IMR-90 (cell line): Measurements from ENCODE around the gene TTLL4. TPM values are rescaled to one million over a fixed set of nuclear protein-coding genes. Genes with fewer than 3 reads are reported as not detected.

ENCODE experiments used
- ATAC-seq: fragments of 200-7000 bp; cut with Tn5 transposase; 2 replicates; pipeline ENCODE4 v1.9.1; 2020; ENCODE audit warnings: low read depth, mild to moderate bottlenecking, moderate library complexity
- BruUV-seq: library from RNA; stranded (reverse); fragments of 400-500 nt; replicated peaks from 2 replicates; lab custom pipeline; 2021; lab: Mats Ljungman, UMichigan
- CTCF ChIA-PET: fragments of 300-600 bp; formaldehyde crosslinking; extraction: SDS; loops from one replicate; lab custom pipeline; 2021; ENCODE audit warnings: antibody characterized with exemption; lab: Yijun Ruan, JAX
- POLR2A ChIA-PET: fragments of 300-600 bp; sonication (Branson Sonifier 250); formaldehyde crosslinking; loops from one replicate; lab custom pipeline; 2022; ENCODE audit warnings: antibody characterized with exemption; ENCODE audit not compliant: unreplicated experiment; lab: Charles Lee
- DNase-seq: peaks from one replicate; pipeline ENCODE4 v3.0.0; 2013
- H2AFZ ChIP-seq: replicated peaks from 2 replicates; pipeline ENCODE3; 2013; ENCODE audit warnings: low read length, mild to moderate bottlenecking; ENCODE audit not compliant: poor library complexity
- H2AK5ac ChIP-seq: 2 replicates; pipeline ENCODE4 v1.6.1; 2013; ENCODE audit warnings: low read depth, low read length, inconsistent platforms
- H2AK9ac ChIP-seq: replicated peaks from 2 replicates; pipeline ENCODE3; 2013; ENCODE audit warnings: mild to moderate bottlenecking, low read depth, low read length, moderate library complexity; ENCODE audit not compliant: poor library complexity
- H2BK120ac ChIP-seq: 2 replicates; pipeline ENCODE4 v1.6.1; 2013; ENCODE audit warnings: low read depth, low read length, inconsistent platforms
- H2BK15ac ChIP-seq: 3 replicates; pipeline ENCODE4 v1.6.1; 2013; ENCODE audit warnings: low read depth, low read length, inconsistent platforms
- H2BK20ac ChIP-seq: 2 replicates; pipeline ENCODE4 v1.6.1; 2013; ENCODE audit warnings: low read depth, mild to moderate bottlenecking, inconsistent platforms, low read length, moderate library complexity
- H2BK5ac ChIP-seq: 2 replicates; pipeline ENCODE4 v1.6.1; 2013; ENCODE audit warnings: mild to moderate bottlenecking, low read depth, low read length, inconsistent platforms; ENCODE audit not compliant: poor library complexity, severe bottlenecking
- H3K14ac ChIP-seq: replicated peaks from 2 replicates; pipeline ENCODE4 v1.6.1; 2013; ENCODE audit warnings: low read depth, low read length, inconsistent platforms
- H3K18ac ChIP-seq: 2 replicates; pipeline ENCODE4 v1.6.1; 2013; ENCODE audit warnings: low read depth, low read length, control low read depth
- H3K23ac ChIP-seq: 2 replicates; pipeline ENCODE4 v1.6.1; 2013; ENCODE audit warnings: low read depth, low read length, inconsistent platforms
- H3K27ac ChIP-seq: 2 replicates; pipeline ENCODE4 v1.5.1; 2013; ENCODE audit warnings: mild to moderate bottlenecking, control low read depth, low read length; ENCODE audit not compliant: insufficient read depth
- H3K27me3 ChIP-seq: 2 replicates; pipeline ENCODE4 v1.6.1; 2013; ENCODE audit warnings: low read length; ENCODE audit not compliant: control insufficient read depth, insufficient read depth
- H3K36me3 ChIP-seq: 2 replicates; pipeline ENCODE4 v1.6.1; 2013; ENCODE audit warnings: low read length, mixed read lengths; ENCODE audit not compliant: control insufficient read depth, insufficient read depth
- H3K4ac ChIP-seq: 2 replicates; pipeline ENCODE4 v1.6.1; 2013; ENCODE audit warnings: low read depth, low read length, inconsistent platforms
- H3K4me1 ChIP-seq: 2 replicates; pipeline ENCODE4 v1.6.1; 2013; ENCODE audit warnings: low read length, mixed read lengths; ENCODE audit not compliant: control insufficient read depth, insufficient read depth
- H3K4me2 ChIP-seq: 2 replicates; pipeline ENCODE4 v1.6.1; 2013; ENCODE audit warnings: low read depth, mild to moderate bottlenecking, control low read depth, low read length, moderate library complexity
- H3K4me3 ChIP-seq: 2 replicates; pipeline ENCODE4 v1.5.1; 2013; ENCODE audit warnings: low read depth, mild to moderate bottlenecking, control low read depth, low read length, moderate library complexity; ENCODE audit not compliant: insufficient read depth
- H3K56ac ChIP-seq: 2 replicates; pipeline ENCODE4 v1.6.1; 2013; ENCODE audit warnings: low read length, inconsistent platforms; ENCODE audit not compliant: insufficient read depth; ENCODE audit errors: extremely low read depth
- H3K79me1 ChIP-seq, 2 experiments: 2 replicates each; pipeline ENCODE4 v1.6.1; 2013; ENCODE audit warnings: low read length in 2 of 2, inconsistent platforms in 1 of 2, low read depth in 1 of 2
- H3K9ac ChIP-seq: 2 replicates; pipeline ENCODE4 v1.6.1; 2013; ENCODE audit warnings: low read depth, low read length, control low read depth
- H3K9me1 ChIP-seq: 2 replicates; pipeline ENCODE4 v1.6.1; 2013; ENCODE audit warnings: low read length, inconsistent platforms; ENCODE audit not compliant: insufficient read depth
- H3K9me3 ChIP-seq: 2 replicates; pipeline ENCODE4 v1.6.1; 2013; ENCODE audit warnings: low read length; ENCODE audit not compliant: control insufficient read depth, insufficient read depth
- H4K20me1 ChIP-seq: 2 replicates; pipeline ENCODE4 v1.6.1; 2013; ENCODE audit warnings: low read length, inconsistent platforms; ENCODE audit not compliant: insufficient read depth
- H4K5ac ChIP-seq: 2 replicates; pipeline ENCODE4 v1.6.1; 2013; ENCODE audit warnings: mild to moderate bottlenecking, low read depth, low read length, control low read depth
- H4K8ac ChIP-seq, 2 experiments: 2 replicates each; pipeline ENCODE4 v1.6.1; 2013; ENCODE audit warnings: low read depth in 2 of 2, low read length in 2 of 2, control low read depth in 1 of 2, inconsistent platforms in 1 of 2
- H4K91ac ChIP-seq: 2 replicates; pipeline ENCODE4 v1.6.1; 2013; ENCODE audit warnings: low read depth, low read length, inconsistent platforms; ENCODE audit not compliant: insufficient read depth
- BHLHE40 ChIP-seq: fragments of 150-350 bp; IDR thresholded peaks from 2 replicates; pipeline ENCODE4 v1.6.1; 2016; ENCODE audit warnings: mild to moderate bottlenecking, low read depth, low read length
- CHD1 ChIP-seq: IDR thresholded peaks from 2 replicates; pipeline ENCODE4 v1.6.1; 2012; ENCODE audit warnings: low read depth, low read length, improper control_type of control experiment
- FOS ChIP-seq: fragments of 150-350 bp; IDR thresholded peaks from 2 replicates; pipeline ENCODE4 v1.6.1; 2016; ENCODE audit warnings: low read depth, low read length
- MAFK ChIP-seq: IDR thresholded peaks from 2 replicates; pipeline ENCODE4 v1.6.1; 2012; ENCODE audit warnings: low read depth, low read length, improper control_type of control experiment
- MAZ ChIP-seq: IDR thresholded peaks from 2 replicates; pipeline ENCODE4 v1.6.1; 2012; ENCODE audit warnings: low read depth, mild to moderate bottlenecking, low read length, improper control_type of control experiment, moderate library complexity, borderline replicate concordance
- MXI1 ChIP-seq: IDR thresholded peaks from 2 replicates; pipeline ENCODE4 v1.6.1; 2012; ENCODE audit warnings: low read depth, mild to moderate bottlenecking, low read length, moderate library complexity, borderline replicate concordance
- POLR2A ChIP-seq: IDR thresholded peaks from 2 replicates; pipeline ENCODE4 v1.6.1; 2012; ENCODE audit warnings: mild to moderate bottlenecking, low read depth, low read length
- RAD21 ChIP-seq: IDR thresholded peaks from 2 replicates; pipeline ENCODE4 v1.6.1; 2012; ENCODE audit warnings: low read length, improper control_type of control experiment
- RCOR1 ChIP-seq: IDR thresholded peaks from 2 replicates; pipeline ENCODE4 v1.6.1; 2012; ENCODE audit warnings: mild to moderate bottlenecking, low read length, improper control_type of control experiment; ENCODE audit not compliant: insufficient replicate concordance
- SMC3 ChIP-seq: fragments of 150-350 bp; IDR thresholded peaks from 2 replicates; pipeline ENCODE4 v1.6.1; 2016; ENCODE audit warnings: low read depth, mild to moderate bottlenecking, antibody characterized with exemption, low read length, moderate library complexity
- WGBS, 2 experiments: methylation state at CpG; one replicate each; pipeline versions ENCODE4 v1.1.5 to v1.1.7; 2013; ENCODE audit warnings: missing lambda C conversion rate in 2 of 2; ENCODE audit not compliant: insufficient read length in 1 of 2; ENCODE audit errors: extremely low coverage in 2 of 2; 5-methylcytosine and 5-hydroxymethylcytosine counted together
- dilution Hi-C: fragments of 300-500 bp; cut with HindIII; formaldehyde crosslinking; loops from one replicate; pipeline ENCODE4 v1.14.3; 2018; ENCODE audit warnings: low sequenced_read_pairs; ENCODE audit not compliant: unreplicated experiment
- in situ Hi-C: fragments of 300-500 bp; cut with MboI; formaldehyde crosslinking; loops from 3 replicates; pipeline ENCODE4 v1.14.3; 2019; ENCODE audit warnings: low sequenced_read_pairs, inconsistent platforms, mixed read lengths
- intact Hi-C: fragments of 100-400 bp; cut with micrococcal nuclease; formaldehyde crosslinking; loops from 2 replicates; pipeline ENCODE4 v1.10.0; 2022
- polyA plus RNA-seq, 3 experiments: library from polyadenylated mRNA; depleted of rRNA; stranded (reverse); fragments of >200 nt; gene quantifications; 2 replicates each; pipeline ENCODE4 v1.2.3, GENCODE V29; 2012; ENCODE audit warnings: low replicate concordance in 1 of 3
- total RNA-seq: library from RNA; depleted of rRNA; stranded (reverse); fragments of >200 nt; gene quantifications from 2 replicates; pipeline ENCODE4 v1.2.3, GENCODE V29; 2012
- TF ChIP-seq, protein P1 (sequence below): conservative IDR thresholded peaks from 2 replicates; pipeline ENCODE4 v1.5.1; 2012; ENCODE audit warnings: mild to moderate bottlenecking, low read depth, low read length, improper control_type of control experiment

TTLL4 gene
- total and polyA plus RNA-seq, 2 of the 4 experiments (the other 2 are of a cell fraction), result 9.0 to 22.9 TPM

DNA sequence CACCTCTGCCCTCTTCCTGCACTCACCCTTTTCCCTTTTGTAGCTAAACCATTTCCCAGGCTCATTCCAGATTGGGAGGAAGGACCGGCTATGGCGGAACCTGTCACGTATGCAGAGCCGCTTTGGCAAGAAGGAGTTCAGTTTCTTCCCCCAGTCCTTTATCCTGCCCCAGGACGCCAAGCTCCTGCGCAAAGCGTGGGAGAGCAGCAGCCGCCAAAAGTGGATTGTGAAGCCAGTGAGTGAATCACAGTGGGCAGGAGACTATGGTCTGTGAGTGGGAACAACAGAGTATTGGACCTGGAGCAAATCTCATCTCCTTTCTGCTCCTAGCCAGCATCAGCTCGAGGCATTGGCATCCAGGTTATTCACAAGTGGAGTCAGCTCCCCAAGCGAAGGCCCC, 36.3 kb downstream of the TTLL4 start:
- BruUV-seq, result no TSS peak
- H3K36me3 ChIP-seq, result peaks cover 47% of the 10 kb centered on the region
- CTCF ChIA-PET, result no interaction called here

More for the DNA sequence above, 36.3 kb downstream of the TTLL4 start:
- Histone ChIP-seq H3K27me3 (no peaks in the 10 kb centered on the region), H2BK120ac (no peak overlapping the region), H3K4me1 (0 out of 2 replicates have a peak, but pooled peaks cover 2% of the 10 kb centered on the region), H2AK5ac (no peak overlapping the region), H3K4me2 (no peak overlapping the region), H3K18ac (no peak overlapping the region), H3K9ac (no peak overlapping the region), H4K5ac (no peak overlapping the region), H3K27ac (no peak overlapping the region), H3K9me3 (no peaks in the 10 kb centered on the region), H4K91ac (no peak overlapping the region), H3K14ac (no peak overlapping the region), H3K23ac (no peak overlapping the region), H3K4me3 (no peak overlapping the region), H3K56ac (no peak overlapping the region), H2BK5ac (no peak overlapping the region), H3K9me1 (peaks cover 10% of the 10 kb centered on the region; the same call in 1 of the 2 replicates), H2AK9ac (peak overlapping the region; percentile 69), H2BK20ac (no peak overlapping the region), H3K4ac (no peak overlapping the region), H4K8ac (no peak overlapping the region), H3K79me1 (peaks cover 0 to 3% of the 10 kb centered on the region in 2 experiments; a peak in 2 of 4 replicates), H2BK15ac (no peak overlapping the region), H4K20me1 (no peaks in the 10 kb centered on the region), H2AFZ (no peak overlapping the region)
- WGBS, 2 experiments, result 100% methylated on average over 1 of the region's 10 CpGs; no CpG with 5 or more reads in 1 of the 2 experiments
- intact Hi-C loops, result no loop called here
- no peak for DNase-seq
- in situ Hi-C loops, result no loop called here
- ATAC-seq, result no peak
- POLR2A ChIA-PET, result no interaction called here
- dilution Hi-C loops, result no loop called here
- TF ChIP-seq, protein P1, sequence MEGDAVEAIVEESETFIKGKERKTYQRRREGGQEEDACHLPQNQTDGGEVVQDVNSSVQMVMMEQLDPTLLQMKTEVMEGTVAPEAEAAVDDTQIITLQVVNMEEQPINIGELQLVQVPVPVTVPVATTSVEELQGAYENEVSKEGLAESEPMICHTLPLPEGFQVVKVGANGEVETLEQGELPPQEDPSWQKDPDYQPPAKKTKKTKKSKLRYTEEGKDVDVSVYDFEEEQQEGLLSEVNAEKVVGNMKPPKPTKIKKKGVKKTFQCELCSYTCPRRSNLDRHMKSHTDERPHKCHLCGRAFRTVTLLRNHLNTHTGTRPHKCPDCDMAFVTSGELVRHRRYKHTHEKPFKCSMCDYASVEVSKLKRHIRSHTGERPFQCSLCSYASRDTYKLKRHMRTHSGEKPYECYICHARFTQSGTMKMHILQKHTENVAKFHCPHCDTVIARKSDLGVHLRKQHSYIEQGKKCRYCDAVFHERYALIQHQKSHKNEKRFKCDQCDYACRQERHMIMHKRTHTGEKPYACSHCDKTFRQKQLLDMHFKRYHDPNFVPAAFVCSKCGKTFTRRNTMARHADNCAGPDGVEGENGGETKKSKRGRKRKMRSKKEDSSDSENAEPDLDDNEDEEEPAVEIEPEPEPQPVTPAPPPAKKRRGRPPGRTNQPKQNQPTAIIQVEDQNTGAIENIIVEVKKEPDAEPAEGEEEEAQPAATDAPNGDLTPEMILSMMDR, result no peak
- TF ChIP-seq RCOR1 (no peak), MXI1 (no peak), RAD21 (no peak), MAFK (no peak), MAZ (no peak), SMC3 (no peak), CHD1 (no peak), BHLHE40 (no peak), POLR2A (no peak), FOS (no peak)
